Endothelial cell of umbilical vein (primary cell): ENCODE measurements around the gene MUC3A. TPM values are rescaled to one million over a fixed set of nuclear protein-coding genes. Genes with fewer than 3 reads are reported as not detected.

ENCODE experiments used
- BruUV-seq: library from RNA; stranded (reverse); fragments of 400-500 nt; replicated peaks from 2 replicates; lab custom pipeline; 2021; lab: Mats Ljungman, UMichigan
- CTCF ChIA-PET: fragments of 300-600, 350-600 bp; sonication (Branson Sonifier 250); formaldehyde crosslinking; loops from one replicate; lab custom pipeline; 2021; ENCODE audit warnings: antibody characterized with exemption, inconsistent platforms; lab: Charles Lee
- POLR2A ChIA-PET: fragments of 300-600, 350-600 bp; sonication (Branson Sonifier 250); formaldehyde crosslinking; loops from one replicate; lab custom pipeline; 2021; ENCODE audit warnings: antibody characterized with exemption, inconsistent platforms; lab: Charles Lee
- DNase-seq: peaks from one replicate; pipeline ENCODE4 v3.0.0-alpha.2; 2011; ENCODE audit warnings: low read depth, low spot score
- FAIRE-seq: peaks from 2 replicates; lab custom pipeline; 2011; peaks lifted over from hg19 to GRCh38; lab: Jason Lieb, UNC
- H2AFZ ChIP-seq: 2 replicates; pipeline ENCODE4 v1.6.0; 2012; ENCODE audit warnings: low read depth, low read length, control low read depth, inconsistent platforms
- H3K27ac ChIP-seq: 2 replicates; pipeline ENCODE4 v1.5.1; 2011; ENCODE audit warnings: low read depth, mild to moderate bottlenecking, control low read depth, low read length, moderate library complexity; ENCODE audit not compliant: insufficient read depth
- H3K27me3 ChIP-seq, 2 experiments: 2 replicates each; pipeline versions ENCODE4 v1.6.0 to v1.6.1; 2011; ENCODE audit warnings: low read length in 2 of 2, mixed read lengths in 1 of 2; ENCODE audit not compliant: control insufficient read depth in 2 of 2, insufficient read depth in 2 of 2
- H3K36me3 ChIP-seq, 2 experiments: 2 replicates in 1 of 2; 3 replicates in 1 of 2; pipeline ENCODE4 v1.5.1; 2011; ENCODE audit warnings: low read length in 2 of 2, mild to moderate bottlenecking in 1 of 2, moderate library complexity in 1 of 2; ENCODE audit not compliant: control insufficient read depth in 2 of 2, insufficient read depth in 2 of 2; ENCODE audit errors: extremely low read depth in 1 of 2
- H3K4me1 ChIP-seq: 3 replicates; pipeline ENCODE4 v1.5.1; 2011; ENCODE audit warnings: mild to moderate bottlenecking, low read length; ENCODE audit not compliant: control insufficient read depth, insufficient read depth; ENCODE audit errors: extremely low read depth
- H3K4me2 ChIP-seq: 2 replicates; pipeline ENCODE4 v1.6.1; 2011; ENCODE audit warnings: low read length, control low read depth, mixed read lengths; ENCODE audit not compliant: insufficient read depth
- H3K4me3 ChIP-seq, 3 experiments: fragments of 200-600 bp in 1 of 3; sonication (generic), shearing (Covaris generic) in 1 of 3; replicated peaks in 1 of 3; 2 replicates each; pipeline ENCODE4 v1.5.1; 2011 to 2016; ENCODE audit warnings: control low read depth in 3 of 3, low read length in 3 of 3, mild to moderate bottlenecking in 2 of 3, inconsistent platforms in 1 of 3, low read depth in 1 of 3, moderate library complexity in 1 of 3; ENCODE audit not compliant: insufficient read depth in 1 of 3
- H3K79me2 ChIP-seq: 2 replicates; pipeline ENCODE4 v1.6.0; 2012; ENCODE audit warnings: low read length, inconsistent platforms; ENCODE audit not compliant: control insufficient read depth, insufficient read depth
- H3K9ac ChIP-seq: replicated peaks from 2 replicates; pipeline ENCODE3; 2011; ENCODE audit warnings: low read length, control low read depth; ENCODE audit not compliant: insufficient read depth; ENCODE audit errors: extremely low read depth
- H3K9me1 ChIP-seq: replicated peaks from 3 replicates; pipeline ENCODE4 v1.6.0; 2011; ENCODE audit warnings: mild to moderate bottlenecking, low read length; ENCODE audit not compliant: control insufficient read depth, insufficient read depth; ENCODE audit errors: extremely low read depth
- H3K9me3 ChIP-seq: replicated peaks from 2 replicates; pipeline ENCODE4 v1.5.1; 2012; ENCODE audit warnings: low read length, inconsistent platforms; ENCODE audit not compliant: control insufficient read depth, insufficient read depth
- H4K20me1 ChIP-seq: replicated peaks from 2 replicates; pipeline ENCODE3; 2011; ENCODE audit warnings: mild to moderate bottlenecking, low read length; ENCODE audit not compliant: control insufficient read depth, insufficient read depth; ENCODE audit errors: extremely low read depth
- GATA2 ChIP-seq: IDR thresholded peaks from 2 replicates; pipeline ENCODE4 v1.7.0; 2011; ENCODE audit warnings: low read depth, mild to moderate bottlenecking, moderate library complexity, mixed read lengths, low read length; ENCODE audit not compliant: insufficient read length, insufficient read depth
- JUN ChIP-seq: IDR thresholded peaks from 2 replicates; pipeline ENCODE4 v1.6.1; 2011; ENCODE audit warnings: borderline replicate concordance, low read depth; ENCODE audit not compliant: insufficient read length, insufficient read depth
- POLR2A ChIP-seq: IDR thresholded peaks from 2 replicates; pipeline ENCODE4 v1.6.1; 2012; ENCODE audit warnings: low read depth, mild to moderate bottlenecking, control low read depth, low read length
- POLR2AphosphoS5 ChIP-seq: IDR thresholded peaks from 2 replicates; pipeline ENCODE4 v1.6.1; 2012; ENCODE audit warnings: low read depth, mild to moderate bottlenecking, control low read depth, low read length, moderate library complexity; ENCODE audit not compliant: insufficient read depth
- dilution Hi-C: fragments of 300-500 bp; cut with MboI; formaldehyde crosslinking; loops from one replicate; pipeline ENCODE4 v1.15.0; 2019; ENCODE audit warnings: low sequenced_read_pairs; ENCODE audit not compliant: extremely low pct_ligation_motif_present
- intact Hi-C: fragments of 100-400 bp; cut with micrococcal nuclease; formaldehyde crosslinking; loops from one replicate; pipeline ENCODE4 v1.10.0; 2022
- polyA plus RNA-seq, 4 experiments: library from polyadenylated mRNA; depleted of rRNA in 3 of 4; stranded (reverse) in 3 of 4; unstranded in 1 of 4; fragments of >200 nt; gene quantifications; 2 replicates each; pipeline versions ENCODE4 v1.2.1 to v1.2.3, GENCODE V29; 2011 to 2012; ENCODE audit warnings: missing spikeins in 1 of 4
- total RNA-seq: library from RNA; stranded (reverse); gene quantifications from 2 replicates; pipeline ENCODE4 v1.2.3, GENCODE V29; 2021
- TF ChIP-seq, protein P1 (sequence below), 2 donors: IDR thresholded peaks; 1 replicate in 1 of 2; 2 replicates in 1 of 2; pipeline ENCODE4 v1.5.1; 2011; ENCODE audit warnings: low read length in 2 of 2, mild to moderate bottlenecking in 2 of 2, moderate library complexity in 2 of 2, control low read depth in 1 of 2, inconsistent platforms in 1 of 2, low read depth in 1 of 2; ENCODE audit not compliant: insufficient read depth in 1 of 2; ENCODE audit errors: extremely low read depth in 1 of 2

The MUC3A gene
- total and polyA plus RNA-seq, 2 donors (not counting 3 experiments of a cell fraction or from before 2014, with no cell fraction given): not detected

DNA sequence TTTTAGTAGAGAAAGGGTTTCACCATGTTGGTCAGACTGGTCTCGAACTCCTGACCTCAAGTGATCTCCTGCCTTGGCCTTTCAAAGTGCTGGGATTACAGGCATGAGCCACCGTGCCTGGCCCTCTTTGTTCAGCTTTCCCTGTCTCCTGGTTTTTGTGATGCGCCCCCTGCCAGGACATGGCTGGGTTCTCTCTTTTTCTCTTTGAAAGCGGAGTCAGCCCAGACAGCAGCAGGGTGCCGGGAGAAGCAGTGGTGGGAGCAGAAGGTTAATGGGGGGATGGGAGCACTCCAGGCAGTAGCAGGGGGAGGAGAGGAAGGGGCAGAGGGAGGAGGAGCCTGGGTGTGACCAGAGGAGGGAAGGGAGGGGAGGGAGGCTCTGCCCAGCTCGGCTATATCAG is 1.8 kb downstream of the MUC3A start:
- POLR2A ChIA-PET: interaction anchor here (0.6 kb wide), 1 partner anchor 53 kb away, joined by 3 read pairs; no protein-coding TSS in a partner anchor
- CTCF ChIA-PET: interaction anchor here (0.7 kb wide), 1 partner anchor 9 kb away, joined by 3 read pairs; no protein-coding TSS in a partner anchor
- no peak for TF ChIP-seq JUN
- Histone ChIP-seq H3K79me2 (no peaks in the 10 kb centered on the region), H3K9ac (no peak overlapping the region), H3K27ac (no peak overlapping the region), H4K20me1 (no peaks in the 10 kb centered on the region), H2AFZ (no peak overlapping the region), H3K9me1 (no peaks in the 10 kb centered on the region), H3K4me2 (no peak overlapping the region), H3K36me3 (no peaks in the 10 kb centered on the region), H3K4me3 (no peak overlapping the region), H3K4me1 (no peaks in the 10 kb centered on the region), H3K27me3 (peaks cover 0 to 8% of the 10 kb centered on the region in 2 experiments), H3K9me3 (no peaks in the 10 kb centered on the region)
- intact Hi-C loops (no loop called here), dilution Hi-C loops (no loop called here)
- FAIRE-seq: no peak
- no peak for DNase-seq
- no TSS peak for BruUV-seq

DNA sequence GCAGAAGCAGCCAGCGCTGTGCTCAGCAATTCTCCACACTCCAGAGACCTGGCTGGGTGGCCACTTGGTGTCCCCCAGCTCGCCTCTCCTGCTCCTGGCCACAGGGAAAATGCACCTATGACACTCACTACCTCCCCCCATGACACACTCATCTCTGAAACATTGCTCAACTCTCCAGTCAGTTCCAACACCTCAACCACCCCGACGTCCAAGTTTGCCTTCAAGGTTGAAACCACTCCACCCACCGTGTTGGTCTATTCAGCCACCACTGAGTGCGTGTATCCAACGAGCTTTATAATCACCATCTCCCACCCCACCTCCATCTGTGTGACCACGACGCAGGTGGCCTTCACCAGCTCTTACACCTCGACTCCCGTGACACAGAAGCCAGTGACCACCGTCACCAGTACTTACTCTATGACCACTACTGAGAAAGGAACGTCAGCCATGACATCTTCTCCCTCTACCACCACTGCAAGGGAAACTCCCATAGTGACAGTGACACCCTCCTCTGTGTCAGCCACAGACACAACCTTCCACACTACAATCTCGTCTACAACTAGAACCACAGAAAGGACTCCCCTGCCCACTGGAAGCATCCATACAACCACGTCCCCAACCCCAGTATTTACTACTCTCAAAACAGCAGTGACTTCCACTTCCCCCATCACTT is 2.7 kb downstream of the MUC3A start:
- CTCF ChIA-PET: interaction anchor here (0.6 kb wide), 2 partner anchors 14 to 813 kb away, joined by 3 read pairs; no protein-coding TSS in a partner anchor

More for the DNA sequence above, 2.7 kb downstream of the MUC3A start:
- H3K79me2 ChIP-seq: no peaks in the 10 kb centered on the region
- H3K36me3 ChIP-seq: no peaks in the 10 kb centered on the region
- FAIRE-seq (no peak), DNase-seq (no peak)
- no peaks in the 10 kb centered on the region for H3K9me3 ChIP-seq
- H3K4me2 ChIP-seq: no peak overlapping the region
- no peaks in the 10 kb centered on the region for H3K4me1 ChIP-seq
- no peak overlapping the region for H3K27ac ChIP-seq
- peaks cover 0 to 8% of the 10 kb centered on the region in 2 experiments for H3K27me3 ChIP-seq
- TF ChIP-seq GATA2: no peak
- no peak for TF ChIP-seq POLR2A
- TF ChIP-seq, protein P1, sequence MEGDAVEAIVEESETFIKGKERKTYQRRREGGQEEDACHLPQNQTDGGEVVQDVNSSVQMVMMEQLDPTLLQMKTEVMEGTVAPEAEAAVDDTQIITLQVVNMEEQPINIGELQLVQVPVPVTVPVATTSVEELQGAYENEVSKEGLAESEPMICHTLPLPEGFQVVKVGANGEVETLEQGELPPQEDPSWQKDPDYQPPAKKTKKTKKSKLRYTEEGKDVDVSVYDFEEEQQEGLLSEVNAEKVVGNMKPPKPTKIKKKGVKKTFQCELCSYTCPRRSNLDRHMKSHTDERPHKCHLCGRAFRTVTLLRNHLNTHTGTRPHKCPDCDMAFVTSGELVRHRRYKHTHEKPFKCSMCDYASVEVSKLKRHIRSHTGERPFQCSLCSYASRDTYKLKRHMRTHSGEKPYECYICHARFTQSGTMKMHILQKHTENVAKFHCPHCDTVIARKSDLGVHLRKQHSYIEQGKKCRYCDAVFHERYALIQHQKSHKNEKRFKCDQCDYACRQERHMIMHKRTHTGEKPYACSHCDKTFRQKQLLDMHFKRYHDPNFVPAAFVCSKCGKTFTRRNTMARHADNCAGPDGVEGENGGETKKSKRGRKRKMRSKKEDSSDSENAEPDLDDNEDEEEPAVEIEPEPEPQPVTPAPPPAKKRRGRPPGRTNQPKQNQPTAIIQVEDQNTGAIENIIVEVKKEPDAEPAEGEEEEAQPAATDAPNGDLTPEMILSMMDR (IDR thresholded peaks at IDR 0.05; ENCODE audit: extremely low read depth in 1 of 2, insufficient read depth in 1 of 2, low read depth in 1 of 2, low read length in 2 of 2): no peak
- TF ChIP-seq POLR2AphosphoS5: no peak
- no peak for TF ChIP-seq JUN
- no peak overlapping the region for H3K4me3 ChIP-seq
- dilution Hi-C loops: no loop called here
- H3K9ac ChIP-seq: no peak overlapping the region
- BruUV-seq: no TSS peak
- POLR2A ChIA-PET: no interaction called here
- no peak overlapping the region for H2AFZ ChIP-seq
- H3K9me1 ChIP-seq: no peaks in the 10 kb centered on the region
- no peaks in the 10 kb centered on the region for H4K20me1 ChIP-seq
- intact Hi-C loops: no loop called here
